Measurements from ENCODE around the gene ZNF407. TPM values are rescaled to one million over a fixed set of nuclear protein-coding genes. Genes with fewer than 3 reads are reported as not detected.

ZNF407 gene
- polyA plus RNA-seq, 1 experiment = 2.8 TPM

DNA sequence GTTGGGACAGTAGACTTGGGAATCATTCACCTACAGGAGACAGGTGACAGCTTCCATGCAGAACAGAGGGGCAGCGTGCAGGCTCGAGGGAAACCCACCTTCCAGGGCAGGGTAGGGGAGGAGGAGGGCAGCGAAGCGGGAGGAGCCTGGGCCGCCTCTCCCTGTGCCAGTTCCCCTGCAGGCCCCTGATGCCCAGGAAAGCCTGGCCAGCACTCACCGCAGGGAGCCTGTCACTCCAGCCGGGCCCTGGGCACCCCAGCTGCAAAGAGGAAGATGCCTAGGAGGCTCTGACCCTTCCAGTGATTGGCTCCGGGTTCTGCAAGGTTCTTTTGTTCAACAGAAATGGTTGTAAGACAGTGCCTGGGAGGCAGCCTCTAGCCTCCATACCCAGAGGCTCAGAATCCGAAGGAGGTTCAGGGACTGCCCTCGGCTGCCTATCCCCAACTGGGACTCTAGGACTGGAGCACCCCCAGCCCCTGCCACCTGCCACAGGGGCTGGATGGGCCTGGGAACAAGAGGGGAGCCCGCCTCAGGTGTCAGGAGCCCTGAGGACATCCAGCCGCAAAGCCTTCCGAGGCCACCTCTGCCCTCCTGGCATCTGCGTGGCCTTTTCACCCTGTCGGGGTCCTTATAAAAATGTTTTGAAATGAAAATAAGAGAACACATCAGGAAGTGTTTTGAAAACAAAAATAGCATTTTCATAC is 508.0 kb downstream of the ZNF407 start:
- no peaks in the 10 kb centered on the region for H3K36me3 ChIP-seq (ENCODE audit: control insufficient read depth, insufficient read depth, low read length)
- peaks cover 1% of the 10 kb centered on the region; the same call in 1 of the 2 replicates for H3K27me3 ChIP-seq (ENCODE audit: control insufficient read depth, insufficient read depth, low read length)
- TF ChIP-seq, protein P1, sequence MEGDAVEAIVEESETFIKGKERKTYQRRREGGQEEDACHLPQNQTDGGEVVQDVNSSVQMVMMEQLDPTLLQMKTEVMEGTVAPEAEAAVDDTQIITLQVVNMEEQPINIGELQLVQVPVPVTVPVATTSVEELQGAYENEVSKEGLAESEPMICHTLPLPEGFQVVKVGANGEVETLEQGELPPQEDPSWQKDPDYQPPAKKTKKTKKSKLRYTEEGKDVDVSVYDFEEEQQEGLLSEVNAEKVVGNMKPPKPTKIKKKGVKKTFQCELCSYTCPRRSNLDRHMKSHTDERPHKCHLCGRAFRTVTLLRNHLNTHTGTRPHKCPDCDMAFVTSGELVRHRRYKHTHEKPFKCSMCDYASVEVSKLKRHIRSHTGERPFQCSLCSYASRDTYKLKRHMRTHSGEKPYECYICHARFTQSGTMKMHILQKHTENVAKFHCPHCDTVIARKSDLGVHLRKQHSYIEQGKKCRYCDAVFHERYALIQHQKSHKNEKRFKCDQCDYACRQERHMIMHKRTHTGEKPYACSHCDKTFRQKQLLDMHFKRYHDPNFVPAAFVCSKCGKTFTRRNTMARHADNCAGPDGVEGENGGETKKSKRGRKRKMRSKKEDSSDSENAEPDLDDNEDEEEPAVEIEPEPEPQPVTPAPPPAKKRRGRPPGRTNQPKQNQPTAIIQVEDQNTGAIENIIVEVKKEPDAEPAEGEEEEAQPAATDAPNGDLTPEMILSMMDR (IDR thresholded peaks at IDR 0.05; ENCODE audit: insufficient read depth, low read depth, low read length) = no peak
- ChIA-PET CTCF (no interaction called here), POLR2A (no interaction called here)
- DNase-seq (ENCODE audit: low read depth) = no peak
- H3K4me3 ChIP-seq (ENCODE audit: low read depth, low read length) = no peak overlapping the region

DNA sequence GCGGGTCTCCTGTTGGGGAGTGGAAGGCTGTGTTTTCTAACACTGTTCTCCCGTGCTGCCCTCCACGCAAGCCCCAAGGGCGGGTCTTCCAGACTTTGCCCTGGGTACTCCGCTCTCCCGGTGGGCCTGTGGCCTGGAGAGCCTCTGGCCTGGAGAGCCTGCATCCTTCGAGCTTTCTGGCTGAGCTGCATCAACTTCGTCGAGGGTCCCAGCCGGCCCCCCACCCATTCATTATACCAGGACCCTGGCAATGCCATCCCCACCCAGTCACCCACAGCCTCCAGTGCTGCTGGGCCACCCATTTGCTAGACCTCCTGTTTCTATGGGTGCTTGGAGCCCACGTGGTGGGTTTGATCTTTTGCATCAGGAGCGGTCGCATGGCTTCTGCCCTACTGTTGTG is 509.1 kb downstream of the ZNF407 start:
- POLR2A ChIA-PET = no interaction called here
- H3K27me3 ChIP-seq (ENCODE audit: control insufficient read depth, insufficient read depth, low read length) = peaks cover 1% of the 10 kb centered on the region; the same call in 1 of the 2 replicates

DNA sequence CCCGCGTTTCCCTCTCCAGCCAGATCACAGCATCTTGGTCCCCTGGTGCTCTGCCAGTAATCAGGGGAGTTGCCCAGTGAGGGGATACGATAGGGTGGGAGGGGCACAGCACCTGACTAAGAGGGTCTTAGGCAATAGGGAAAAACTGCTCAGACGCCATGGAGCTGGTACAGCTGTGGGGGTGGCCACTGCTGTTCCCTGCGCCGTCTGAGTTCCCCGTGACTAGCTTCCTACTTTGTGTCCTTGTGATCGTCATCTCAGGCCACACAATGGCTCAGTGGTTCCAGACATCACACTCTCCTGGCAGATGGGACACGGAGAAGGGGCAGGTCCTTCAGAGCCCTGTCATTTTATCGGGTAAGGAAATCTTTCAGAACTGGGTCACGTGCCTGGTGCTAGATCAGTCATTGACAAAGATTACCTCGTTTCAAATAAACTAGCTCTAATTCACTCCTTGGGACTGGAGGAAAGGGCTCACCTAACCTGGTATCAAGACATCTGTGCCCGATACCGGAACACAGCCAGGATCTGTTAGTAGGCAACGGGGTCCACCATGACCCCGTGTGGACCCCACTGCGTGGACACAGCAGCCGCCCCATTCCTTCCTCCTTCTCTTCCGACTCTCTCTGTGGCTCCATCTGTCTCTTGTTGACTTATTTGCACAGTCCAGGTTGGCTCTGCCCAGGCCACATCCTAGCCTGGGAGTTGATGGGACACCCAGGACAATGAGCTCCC is 509.7 kb downstream of the ZNF407 start:
- TF ChIP-seq, protein P1 (IDR thresholded peaks at IDR 0.05; ENCODE audit: insufficient read depth, low read depth, low read length) = no peak
- Histone ChIP-seq H3K27me3 (ENCODE audit: control insufficient read depth, insufficient read depth, low read length) (peaks cover 1% of the 10 kb centered on the region; the same call in 1 of the 2 replicates), H3K4me3 (ENCODE audit: low read depth, low read length) (no peak overlapping the region), H3K36me3 (ENCODE audit: control insufficient read depth, insufficient read depth, low read length) (no peaks in the 10 kb centered on the region)
- ChIA-PET POLR2A (no interaction called here), CTCF (no interaction called here)
- no peak for DNase-seq (ENCODE audit: low read depth)

More for the DNA sequence above, 509.1 kb downstream of the ZNF407 start:
- TF ChIP-seq, protein P1 (IDR thresholded peaks at IDR 0.05; ENCODE audit: insufficient read depth, low read depth, low read length) = no peak
- CTCF ChIA-PET = no interaction called here
- Histone ChIP-seq H3K4me3 (ENCODE audit: low read depth, low read length) (no peak overlapping the region), H3K36me3 (ENCODE audit: control insufficient read depth, insufficient read depth, low read length) (no peaks in the 10 kb centered on the region)
- DNase-seq (ENCODE audit: low read depth) = no peak

DNA sequence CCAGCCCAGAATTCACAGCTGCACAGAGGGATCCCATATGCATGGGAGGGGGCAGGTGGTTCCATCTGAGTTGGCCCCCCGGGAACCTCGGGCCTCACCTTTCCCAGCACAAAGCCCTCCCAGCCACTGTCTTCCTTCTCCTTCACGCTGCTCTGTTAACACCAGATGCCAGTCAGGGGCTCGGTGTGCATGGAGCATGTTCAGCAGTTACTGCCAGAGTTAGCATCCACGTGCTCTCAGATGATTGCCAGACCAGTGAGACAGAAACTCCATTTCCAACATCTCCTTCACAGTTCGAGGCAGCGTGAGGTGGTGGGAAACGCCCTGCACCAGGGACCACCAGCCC is 510.2 kb downstream of the ZNF407 start:
- no peaks in the 10 kb centered on the region for H3K36me3 ChIP-seq (ENCODE audit: control insufficient read depth, insufficient read depth, low read length)
- H3K4me3 ChIP-seq (ENCODE audit: low read depth, low read length) = no peak overlapping the region
- H3K27me3 ChIP-seq (ENCODE audit: control insufficient read depth, insufficient read depth, low read length) = peaks cover 1% of the 10 kb centered on the region; the same call in 1 of the 2 replicates
- DNase-seq (ENCODE audit: low read depth) = no peak
- TF ChIP-seq, protein P1 (IDR thresholded peaks at IDR 0.05; ENCODE audit: insufficient read depth, low read depth, low read length) = no peak
- POLR2A ChIA-PET = no interaction called here
- CTCF ChIA-PET = no interaction called here

DNA sequence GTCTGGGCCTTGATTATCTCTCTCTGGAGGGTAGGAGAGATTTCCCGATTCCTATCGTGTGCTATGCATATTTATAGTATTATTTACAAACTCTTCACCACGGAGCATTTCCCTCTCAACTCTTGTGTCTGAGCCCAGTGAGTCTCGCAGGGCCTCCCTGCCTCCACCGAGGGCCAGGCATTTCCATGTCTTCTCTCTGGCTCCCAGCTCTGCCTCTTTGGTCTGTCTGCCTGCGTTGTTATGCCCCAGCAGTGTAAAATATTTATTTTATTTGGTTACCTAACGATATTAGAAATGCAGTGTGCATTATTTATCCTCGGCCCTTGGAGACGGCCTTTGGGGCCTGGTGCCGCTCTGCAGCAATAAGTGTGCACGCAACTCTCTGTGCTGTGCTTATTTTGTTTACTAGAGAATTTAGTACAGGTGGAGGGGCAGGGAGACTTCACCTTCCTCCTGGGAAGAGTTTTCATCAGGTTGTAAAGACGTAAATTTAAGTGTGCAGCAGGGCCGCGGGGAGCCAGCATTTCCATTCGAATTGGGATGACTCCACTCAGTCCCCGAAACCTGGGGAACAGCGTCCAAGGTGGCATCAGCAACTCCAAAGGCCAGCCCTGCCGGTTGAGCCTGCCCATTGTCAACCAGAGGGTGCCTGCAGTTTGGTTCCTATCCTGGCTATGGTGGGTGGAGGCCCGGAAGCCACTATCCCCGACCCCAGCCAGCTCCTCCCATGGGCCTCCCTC is 511.1 kb downstream of the ZNF407 start:
- CTCF ChIA-PET = interaction anchor here (0.6 kb wide), 2 partner anchors 9 to 633 kb away, joined by 3 read pairs; no protein-coding TSS in a partner anchor
- TF ChIP-seq, protein P1 (IDR thresholded peaks at IDR 0.05; ENCODE audit: insufficient read depth, low read depth, low read length) = no peak

More for the DNA sequence above, 511.1 kb downstream of the ZNF407 start:
- DNase-seq (ENCODE audit: low read depth) = no peak
- Histone ChIP-seq H3K36me3 (ENCODE audit: control insufficient read depth, insufficient read depth, low read length) (no peaks in the 10 kb centered on the region), H3K4me3 (ENCODE audit: low read depth, low read length) (no peak overlapping the region), H3K27me3 (ENCODE audit: control insufficient read depth, insufficient read depth, low read length) (peaks cover 1% of the 10 kb centered on the region; the same call in 1 of the 2 replicates)
- POLR2A ChIA-PET = no interaction called here
